Upper lobe of left lung (tissue), 6 donors: ENCODE data around the gene GABBR2. TPM values are rescaled to one million over a fixed set of nuclear protein-coding genes. Genes with fewer than 3 reads are reported as not detected.

Source experiments
- ATAC-seq, 2 donors: fragments of 200-7000 bp; cut with Tn5 transposase; one replicate each; pipeline ENCODE4 v1.9.1; 2022; ENCODE audit warnings: mild to moderate bottlenecking in 2 of 2, moderate library complexity in 2 of 2; ENCODE audit not compliant: low FRiP score in 2 of 2
- DNase-seq, 2 donors: peaks; one replicate each; pipeline ENCODE4 v3.0.0-alpha.2; 2019 to 2020
- H3K27ac ChIP-seq, 4 donors: fragments of 200-600 bp; sonication (generic); one replicate each; pipeline ENCODE4 v1.5.1; 2016 to 2019
- H3K27me3 ChIP-seq, 4 donors: fragments of 200-600 bp; sonication (generic); one replicate each; pipeline ENCODE4 v1.5.1; 2017 to 2019
- H3K36me3 ChIP-seq, 4 donors: fragments of 200-600 bp; sonication (generic); one replicate each; pipeline ENCODE4 v1.5.1; 2016 to 2019
- H3K4me1 ChIP-seq, 4 donors: fragments of 200-600 bp; sonication (generic); one replicate each; pipeline ENCODE4 v1.5.1; 2018 to 2019
- H3K4me3 ChIP-seq, 4 donors: fragments of 200-600 bp; sonication (generic); one replicate each; pipeline ENCODE4 v1.5.1; 2017 to 2019; ENCODE audit warnings: mild to moderate bottlenecking in 2 of 4, moderate library complexity in 1 of 4
- H3K9me3 ChIP-seq, 4 donors: fragments of 200-600 bp; sonication (generic); one replicate each; pipeline ENCODE4 v1.5.1; 2018 to 2019
- EP300 ChIP-seq, 4 donors: sonication (generic); formaldehyde crosslinking; IDR thresholded peaks; one replicate each; pipeline ENCODE4 v1.5.1; 2017; ENCODE audit warnings: antibody characterized with exemption in 4 of 4, control low read depth in 2 of 4
- POLR2A ChIP-seq, 4 donors: fragments of 450-650 bp; IDR thresholded peaks; one replicate each; pipeline ENCODE4 v1.5.1; 2016 to 2017; ENCODE audit warnings: antibody characterized with exemption in 4 of 4, mild to moderate bottlenecking in 2 of 4
- POLR2AphosphoS5 ChIP-seq, 2 donors: sonication (generic); formaldehyde crosslinking; IDR thresholded peaks; one replicate each; pipeline ENCODE4 v1.5.1; 2017; ENCODE audit warnings: antibody characterized with exemption in 2 of 2
- WGBS, 2 donors: methylation state at CpG; one replicate each; pipeline ENCODE4 v1.1.5; 2017 to 2018; 5-methylcytosine and 5-hydroxymethylcytosine counted together
- total RNA-seq, 6 donors: library from RNA; depleted of rRNA in 4 of 6; stranded (reverse); fragments of >200 nt in 4 of 6; gene quantifications; one replicate each; pipeline versions ENCODE4 v1.1.0 to v1.2.1, GENCODE V29; 2016 to 2021
- TF ChIP-seq, protein P1 (sequence below), 6 experiments: fragments of 450-650 bp in 4 of 6; fragments of 200-600 bp in 2 of 6; sonication (generic) in 2 of 6; IDR thresholded peaks; one replicate each; pipeline ENCODE4 v1.5.1; 2016 to 2019; ENCODE audit warnings: antibody characterized with exemption in 6 of 6
- donor health status: DM: no; HTN: no; CAD: no; lungs with moderate emphysema.
- donor health status: DM: no; HTN: yes; CAD: no; lungs with severe emphysema.

The GABBR2 gene
- total RNA-seq, 6 donors from 2014 or later = 0.15 to 1.00 (median 0.81) TPM; not detected in 1

GRCh38 chr9:98255061-98255577 lies 453.6 kb downstream of the GABBR2 start:
- peaks cover 44 to 58% (median 48%) of the 10 kb centered on the region in 4 donors for H3K4me1 ChIP-seq
- peak; percentile 11 to 30 for ATAC-seq
- peak in 1 of 2 donors; percentile 57 for DNase-seq

GRCh38 chr9:98254228-98255060 lies 454.3 kb downstream of the GABBR2 start:
- H3K4me1 ChIP-seq = peaks cover 51 to 64% (median 55%) of the 10 kb centered on the region in 4 donors

More at GRCh38 chr9:98255061-98255577, 453.6 kb downstream of the GABBR2 start:
- Histone ChIP-seq H3K4me3 (peak overlapping the region; percentile 65 to 82 (median 74)), H3K27me3 (no peaks in the 10 kb centered on the region), H3K27ac (peak overlapping the region; percentile 93 to 99 (median 97)), H3K36me3 (peaks cover 0 to 15% (median 7%) of the 10 kb centered on the region in 4 donors), H3K9me3 (no peaks in the 10 kb centered on the region)
- 1% methylated on average over 25 of the region's 36 CpGs; no CpG with 5 or more reads in 1 of the 2 donors for WGBS, 2 donors
- peak in 1 of 4 donors; percentile 37 for TF ChIP-seq POLR2A (IDR thresholded peaks at IDR 0.05)
- TF ChIP-seq, protein P1, sequence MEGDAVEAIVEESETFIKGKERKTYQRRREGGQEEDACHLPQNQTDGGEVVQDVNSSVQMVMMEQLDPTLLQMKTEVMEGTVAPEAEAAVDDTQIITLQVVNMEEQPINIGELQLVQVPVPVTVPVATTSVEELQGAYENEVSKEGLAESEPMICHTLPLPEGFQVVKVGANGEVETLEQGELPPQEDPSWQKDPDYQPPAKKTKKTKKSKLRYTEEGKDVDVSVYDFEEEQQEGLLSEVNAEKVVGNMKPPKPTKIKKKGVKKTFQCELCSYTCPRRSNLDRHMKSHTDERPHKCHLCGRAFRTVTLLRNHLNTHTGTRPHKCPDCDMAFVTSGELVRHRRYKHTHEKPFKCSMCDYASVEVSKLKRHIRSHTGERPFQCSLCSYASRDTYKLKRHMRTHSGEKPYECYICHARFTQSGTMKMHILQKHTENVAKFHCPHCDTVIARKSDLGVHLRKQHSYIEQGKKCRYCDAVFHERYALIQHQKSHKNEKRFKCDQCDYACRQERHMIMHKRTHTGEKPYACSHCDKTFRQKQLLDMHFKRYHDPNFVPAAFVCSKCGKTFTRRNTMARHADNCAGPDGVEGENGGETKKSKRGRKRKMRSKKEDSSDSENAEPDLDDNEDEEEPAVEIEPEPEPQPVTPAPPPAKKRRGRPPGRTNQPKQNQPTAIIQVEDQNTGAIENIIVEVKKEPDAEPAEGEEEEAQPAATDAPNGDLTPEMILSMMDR (IDR thresholded peaks at IDR 0.05) = no peak
- TF ChIP-seq EP300 (IDR thresholded peaks at IDR 0.05) = no peak
- TF ChIP-seq POLR2AphosphoS5 (IDR thresholded peaks at IDR 0.05) = peak; percentile 6 to 22

DNA sequence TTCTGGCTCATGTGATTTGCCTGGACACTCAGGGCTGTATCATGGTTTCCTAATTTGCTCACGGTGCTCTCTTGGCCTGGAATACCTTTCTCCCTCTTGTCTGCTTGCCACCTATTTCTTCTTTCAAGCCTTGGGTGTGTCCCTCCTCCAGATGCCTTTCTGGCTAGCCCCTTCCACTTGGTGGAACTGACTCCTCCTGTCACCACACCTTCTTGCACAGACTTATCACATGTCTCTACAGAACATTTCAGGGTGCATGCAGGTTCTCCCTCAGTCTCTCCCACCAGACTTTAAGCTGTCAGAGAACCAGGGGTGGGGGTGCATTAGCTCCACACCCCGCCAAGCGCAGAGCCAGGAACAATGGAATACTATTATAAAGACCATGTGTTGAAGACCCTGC lies 455.2 kb downstream of the GABBR2 start:
- no peak for ATAC-seq
- 67 to 69% methylated on average over 3 of the region's 3 CpGs for WGBS, 2 donors

More at GRCh38 chr9:98254228-98255060, 454.3 kb downstream of the GABBR2 start:
- DNase-seq = no peak
- TF ChIP-seq POLR2A (IDR thresholded peaks at IDR 0.05) (no peak), POLR2AphosphoS5 (IDR thresholded peaks at IDR 0.05) (peak in 1 of 2 donors; percentile 39), EP300 (IDR thresholded peaks at IDR 0.05) (peak in 1 of 4 donors; percentile 16)
- TF ChIP-seq, protein P1 (IDR thresholded peaks at IDR 0.05) = no peak
- Histone ChIP-seq H3K4me3 (peak overlapping the region; percentile 65 to 82 (median 74)), H3K36me3 (peaks cover 0 to 15% (median 7%) of the 10 kb centered on the region in 4 donors), H3K27ac (peak overlapping the region; percentile 93 to 99 (median 97)), H3K27me3 (no peaks in the 10 kb centered on the region), H3K9me3 (no peaks in the 10 kb centered on the region)
- no peak for ATAC-seq
- WGBS, 2 donors = 38 to 41% methylated on average over 5 of the region's 5 CpGs

DNA sequence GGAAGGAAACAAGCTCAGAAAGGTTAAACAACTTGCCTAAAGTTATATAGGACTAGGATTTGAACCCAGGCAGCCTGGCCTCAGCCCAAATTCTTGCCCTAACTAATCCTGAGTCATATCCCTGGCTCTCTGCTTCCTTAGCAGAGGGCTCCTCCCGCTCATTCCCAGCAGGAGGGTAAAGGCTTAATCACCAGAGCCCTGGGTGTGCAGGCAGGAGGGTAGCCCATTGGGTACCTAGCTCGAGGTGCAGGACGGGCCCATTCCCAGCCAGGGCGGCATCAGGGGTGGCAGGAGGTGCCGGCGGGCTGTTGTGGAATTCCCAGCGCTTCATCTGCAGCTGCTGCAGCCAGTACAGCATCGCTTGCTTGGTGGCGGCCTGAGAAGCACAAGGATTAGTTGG lies 457.2 kb downstream of the GABBR2 start:
- DNase-seq (peak; percentile 40 to 58), ATAC-seq (no peak)
- no peaks in the 10 kb centered on the region for H3K9me3 ChIP-seq
- TF ChIP-seq EP300 (IDR thresholded peaks at IDR 0.05) (no peak), POLR2AphosphoS5 (IDR thresholded peaks at IDR 0.05) (no peak), POLR2A (IDR thresholded peaks at IDR 0.05) (no peak)
- TF ChIP-seq, protein P1 (IDR thresholded peaks at IDR 0.05) = no peak
- 86 to 87% methylated on average over 9 of the region's 9 CpGs for WGBS, 2 donors
- H3K36me3 ChIP-seq = peaks cover 0 to 16% (median 7%) of the 10 kb centered on the region in 4 donors
- peak overlapping the region in 3 of 4 donors; percentile 76 to 98 (median 93) for H3K27ac ChIP-seq
- H3K27me3 ChIP-seq = no peaks in the 10 kb centered on the region
- H3K4me3 ChIP-seq = no peak overlapping the region
- peaks cover 70 to 82% (median 74%) of the 10 kb centered on the region in 4 donors for H3K4me1 ChIP-seq

More for the DNA sequence above, 455.2 kb downstream of the GABBR2 start:
- TF ChIP-seq, protein P1 (IDR thresholded peaks at IDR 0.05) = no peak
- TF ChIP-seq EP300 (IDR thresholded peaks at IDR 0.05) (peak in 1 of 4 donors; percentile 38), POLR2AphosphoS5 (IDR thresholded peaks at IDR 0.05) (peak in 1 of 2 donors; percentile 18), POLR2A (IDR thresholded peaks at IDR 0.05) (peak in 1 of 4 donors; percentile 29)
- Histone ChIP-seq H3K27ac (peak overlapping the region; percentile 93 to 99 (median 97)), H3K4me1 (peaks cover 60 to 73% (median 63%) of the 10 kb centered on the region in 4 donors), H3K36me3 (peaks cover 0 to 15% (median 7%) of the 10 kb centered on the region in 4 donors), H3K27me3 (no peaks in the 10 kb centered on the region), H3K9me3 (no peaks in the 10 kb centered on the region), H3K4me3 (peak overlapping the region in 3 of 4 donors; percentile 65 to 81 (median 67))
- DNase-seq = peak in 1 of 2 donors; percentile 68
